ENCODE results near the gene CR1. TPM values are rescaled to one million over a fixed set of nuclear protein-coding genes. Genes with fewer than 3 reads are reported as not detected.
"Not testable (repeated sequence)": the region's sequence is repeated elsewhere in the genome, so short reads cannot be mapped to it uniquely, and the experiment has no call there.

Gene CR1
- total and polyA plus RNA-seq, 4 experiments from 2014 or later = 4.1 to 11.5 (median 9.7) TPM

DNA sequence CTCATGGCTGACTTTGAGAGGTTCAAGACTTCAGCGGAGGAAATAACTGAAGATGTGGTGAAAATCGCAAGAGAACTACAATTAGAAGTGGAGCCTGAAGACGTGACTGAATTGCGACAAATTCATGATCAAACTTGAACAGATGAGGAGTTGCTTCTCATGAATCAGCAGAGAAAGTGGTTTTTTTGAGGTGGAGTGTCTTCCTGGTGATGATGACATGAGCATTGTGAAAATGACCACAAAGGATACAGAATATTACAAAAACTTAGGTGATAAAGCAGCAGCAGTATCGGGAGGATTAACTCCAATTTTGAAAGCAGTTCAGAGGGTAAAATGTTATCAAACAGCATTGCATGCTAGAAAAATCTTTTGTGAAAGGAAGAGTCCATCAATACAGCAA lies 58.9 kb downstream of the CR1 start:
- H3K36me3 ChIP-seq (ENCODE audit: insufficient read depth, low read length); intact Hi-C loops (cut with micrococcal nuclease); H3K4me3 ChIP-seq (ENCODE audit: low read length in 2 of 2); H3K4me3 Mint-ChIP-seq; H3K27ac Mint-ChIP-seq; H3K27ac ChIP-seq (ENCODE audit: low read depth, low read length); H3K36me3 Mint-ChIP-seq; H3K27me3 ChIP-seq (ENCODE audit: insufficient read depth, low read length); H3K4me1 ChIP-seq (ENCODE audit: insufficient read depth, low read length); H3K9me3 Mint-ChIP-seq; POLR2A ChIA-PET (ENCODE audit: partially characterized antibody); CTCF ChIA-PET (ENCODE audit: partially characterized antibody); H3K9me3 ChIP-seq (ENCODE audit: control insufficient read depth in 1 of 2, low read length in 2 of 2); H3K4me1 Mint-ChIP-seq; H3K27me3 Mint-ChIP-seq; DNase-seq: not testable (repeated sequence)

DNA sequence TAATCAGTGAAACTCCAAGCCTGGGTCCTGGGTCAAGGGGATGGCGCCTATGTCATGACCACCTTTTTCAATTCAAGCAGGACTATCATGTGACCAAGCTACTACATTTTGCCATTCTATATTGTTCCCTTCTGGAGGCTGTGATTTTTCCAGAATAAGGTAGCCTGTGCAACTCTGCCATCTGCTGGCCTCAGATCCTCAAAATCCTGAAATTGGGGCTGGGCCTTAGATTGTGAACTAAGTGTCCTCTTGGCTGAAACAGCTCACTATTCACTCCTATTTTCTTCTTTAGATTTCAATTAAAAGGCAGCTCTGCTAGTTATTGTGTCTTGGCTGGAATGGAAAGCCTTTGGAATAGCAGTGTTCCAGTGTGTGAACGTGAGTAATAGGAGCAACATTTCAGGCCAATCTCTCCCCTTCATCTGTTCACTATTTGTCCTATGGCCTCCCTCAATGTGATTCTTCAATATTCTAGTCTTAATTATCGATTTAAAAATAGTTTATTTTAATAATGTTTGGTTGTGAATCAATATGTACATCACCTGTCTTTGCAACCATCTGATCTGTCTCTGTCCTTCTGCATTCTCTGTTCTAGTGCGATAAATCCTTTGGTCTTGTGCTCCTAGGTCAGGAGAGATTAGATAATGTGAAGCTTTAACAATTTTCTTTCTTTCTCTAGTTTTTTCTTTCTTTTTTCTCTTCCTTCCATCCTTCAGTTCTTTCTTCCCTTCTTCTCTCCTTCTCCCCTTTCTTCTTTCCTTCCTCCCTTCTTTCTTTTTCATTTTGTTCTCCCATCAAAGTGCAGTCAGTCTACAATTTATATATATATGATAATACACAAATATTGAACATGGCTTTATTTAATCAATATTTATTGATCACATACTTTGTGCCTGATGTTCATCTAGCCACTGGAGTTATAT lies 69.8 kb downstream of the CR1 start:
- no peaks in the 10 kb centered on the region for H3K4me1 ChIP-seq (ENCODE audit: insufficient read depth, low read length)
- Mint-ChIP-seq H3K27me3 (peaks cover 2 to 5% of the 10 kb centered on the region in 2 donors), H3K4me1 (no peaks in the 10 kb centered on the region), H3K27ac (no peak overlapping the region), H3K36me3 (no peaks in the 10 kb centered on the region), H3K4me3 (no peak overlapping the region), H3K9me3 (no peaks in the 10 kb centered on the region)
- no peaks in the 10 kb centered on the region for H3K27me3 ChIP-seq (ENCODE audit: insufficient read depth, low read length)
- H3K4me3 ChIP-seq (ENCODE audit: low read length in 2 of 2) = no peak overlapping the region
- ChIA-PET CTCF (ENCODE audit: partially characterized antibody) (no interaction called here), POLR2A (ENCODE audit: partially characterized antibody) (no interaction called here)
- H3K27ac ChIP-seq (ENCODE audit: low read depth, low read length) = no peak overlapping the region
- no peak for DNase-seq
- H3K9me3 ChIP-seq (ENCODE audit: control insufficient read depth in 1 of 2, low read length in 2 of 2) = no peaks in the 10 kb centered on the region
- no peaks in the 10 kb centered on the region for H3K36me3 ChIP-seq (ENCODE audit: insufficient read depth, low read length)
- intact Hi-C loops (cut with micrococcal nuclease) = no loop called here

DNA sequence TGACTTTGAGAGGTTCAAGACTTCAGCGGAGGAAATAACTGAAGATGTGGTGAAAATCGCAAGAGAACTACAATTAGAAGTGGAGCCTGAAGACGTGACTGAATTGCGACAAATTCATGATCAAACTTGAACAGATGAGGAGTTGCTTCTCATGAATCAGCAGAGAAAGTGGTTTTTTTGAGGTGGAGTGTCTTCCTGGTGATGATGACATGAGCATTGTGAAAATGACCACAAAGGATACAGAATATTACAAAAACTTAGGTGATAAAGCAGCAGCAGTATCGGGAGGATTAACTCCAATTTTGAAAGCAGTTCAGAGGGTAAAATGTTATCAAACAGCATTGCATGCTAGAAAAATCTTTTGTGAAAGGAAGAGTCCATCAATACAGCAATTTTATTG lies 76.0 kb downstream of the CR1 start:
- H3K36me3 ChIP-seq (ENCODE audit: insufficient read depth, low read length); H3K36me3 Mint-ChIP-seq; H3K4me1 ChIP-seq (ENCODE audit: insufficient read depth, low read length); H3K27ac ChIP-seq (ENCODE audit: low read depth, low read length); H3K9me3 ChIP-seq (ENCODE audit: control insufficient read depth in 1 of 2, low read length in 2 of 2); H3K4me3 ChIP-seq (ENCODE audit: low read length in 2 of 2); H3K27me3 Mint-ChIP-seq; H3K4me3 Mint-ChIP-seq; H3K27me3 ChIP-seq (ENCODE audit: insufficient read depth, low read length); H3K9me3 Mint-ChIP-seq; H3K4me1 Mint-ChIP-seq; H3K27ac Mint-ChIP-seq; intact Hi-C loops (cut with micrococcal nuclease); CTCF ChIA-PET (ENCODE audit: partially characterized antibody); POLR2A ChIA-PET (ENCODE audit: partially characterized antibody); DNase-seq: not testable (repeated sequence)

DNA sequence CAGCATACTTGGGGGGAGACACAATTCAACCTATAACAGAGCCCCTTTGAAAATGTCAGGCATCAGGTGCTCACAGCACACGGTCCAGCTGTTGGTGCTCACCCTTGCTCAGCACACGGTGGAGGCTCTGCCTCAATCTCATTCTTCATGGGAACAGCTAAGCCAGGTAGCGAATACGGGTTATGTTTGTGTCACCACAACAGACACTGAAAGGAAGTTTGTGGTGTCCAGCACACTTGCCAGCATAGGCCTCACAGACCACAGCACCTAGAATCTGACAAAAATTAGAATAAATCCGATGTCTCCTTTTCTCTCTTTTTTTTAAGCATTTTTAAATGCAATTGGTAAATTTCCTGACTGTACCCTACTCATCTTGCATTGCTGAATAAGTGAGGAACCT lies 77.1 kb downstream of the CR1 start:
- H3K27me3 Mint-ChIP-seq; H3K4me1 ChIP-seq (ENCODE audit: insufficient read depth, low read length); H3K27ac ChIP-seq (ENCODE audit: low read depth, low read length); POLR2A ChIA-PET (ENCODE audit: partially characterized antibody); H3K27me3 ChIP-seq (ENCODE audit: insufficient read depth, low read length); H3K9me3 ChIP-seq (ENCODE audit: control insufficient read depth in 1 of 2, low read length in 2 of 2); H3K27ac Mint-ChIP-seq; H3K36me3 ChIP-seq (ENCODE audit: insufficient read depth, low read length); intact Hi-C loops (cut with micrococcal nuclease); DNase-seq; CTCF ChIA-PET (ENCODE audit: partially characterized antibody); H3K9me3 Mint-ChIP-seq; H3K4me1 Mint-ChIP-seq; H3K36me3 Mint-ChIP-seq; H3K4me3 Mint-ChIP-seq; H3K4me3 ChIP-seq (ENCODE audit: low read length in 2 of 2): not testable (repeated sequence)

DNA sequence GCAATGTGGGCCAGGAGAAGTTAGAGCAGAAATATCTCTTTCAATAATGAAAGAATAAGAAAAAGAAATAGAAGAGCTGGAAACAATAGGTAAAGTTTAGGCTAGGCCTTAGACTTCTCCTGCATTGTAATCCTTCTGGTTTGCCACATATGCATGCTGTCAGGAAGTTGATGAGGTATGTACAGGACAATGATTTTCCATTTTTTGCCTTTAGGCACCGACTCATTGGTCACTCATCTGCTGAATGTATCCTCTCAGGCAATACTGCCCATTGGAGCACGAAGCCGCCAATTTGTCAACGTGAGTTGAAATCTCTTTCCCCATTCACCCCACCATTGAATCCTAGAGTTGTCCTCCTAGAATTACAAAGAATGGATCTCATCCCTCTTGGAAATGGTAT lies 79.4 kb downstream of the CR1 start:
- not testable (repeated sequence) for H3K9me3 ChIP-seq (ENCODE audit: control insufficient read depth in 1 of 2, low read length in 2 of 2); H3K36me3 Mint-ChIP-seq

DNA sequence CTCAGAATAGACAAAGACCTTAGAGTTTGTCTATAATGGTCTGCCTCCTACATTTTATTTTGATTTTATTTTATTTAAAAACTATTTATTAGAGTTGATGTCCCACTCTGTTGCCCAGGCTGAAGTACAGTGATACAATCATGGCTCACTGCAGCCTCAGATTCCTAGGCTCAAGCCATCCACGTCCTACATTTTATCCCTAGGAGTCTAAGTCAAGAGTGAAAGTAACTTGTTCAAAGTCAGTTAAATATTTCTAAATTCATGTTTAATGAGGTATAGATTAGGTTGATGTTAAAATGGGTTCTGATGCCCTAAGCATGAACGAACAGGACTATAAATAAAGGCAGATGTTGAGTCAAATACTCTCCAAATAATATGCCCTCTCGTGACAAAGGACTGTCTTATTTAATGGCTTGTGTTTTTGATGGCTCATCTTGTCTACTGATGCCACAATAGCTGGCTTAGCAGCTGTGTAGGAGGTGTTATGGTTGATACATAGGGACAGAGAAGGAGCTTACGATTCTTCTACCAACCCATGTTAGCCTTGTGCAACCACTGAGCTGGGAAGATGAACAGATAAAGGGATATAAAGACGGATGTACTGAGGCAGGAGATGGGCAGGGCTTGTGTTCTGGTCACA lies 83.0 kb downstream of the CR1 start:
- Mint-ChIP-seq H3K27me3 (peaks cover 3 to 7% of the 10 kb centered on the region in 2 donors), H3K36me3 (no peaks in the 10 kb centered on the region), H3K27ac (no peak overlapping the region), H3K9me3 (no peaks in the 10 kb centered on the region), H3K4me3 (no peak overlapping the region), H3K4me1 (peaks cover 0 to 8% (median 6%) of the 10 kb centered on the region in 4 donors)
- Histone ChIP-seq H3K4me1 (ENCODE audit: insufficient read depth, low read length) (no peaks in the 10 kb centered on the region), H3K27me3 (ENCODE audit: insufficient read depth, low read length) (no peaks in the 10 kb centered on the region), H3K27ac (ENCODE audit: low read depth, low read length) (no peak overlapping the region), H3K9me3 (ENCODE audit: control insufficient read depth in 1 of 2, low read length in 2 of 2) (no peaks in the 10 kb centered on the region), H3K4me3 (ENCODE audit: low read length in 2 of 2) (no peak overlapping the region), H3K36me3 (ENCODE audit: insufficient read depth, low read length) (no peaks in the 10 kb centered on the region)
- intact Hi-C loops (cut with micrococcal nuclease) = no loop called here
- ChIA-PET POLR2A (ENCODE audit: partially characterized antibody) (no interaction called here), CTCF (ENCODE audit: partially characterized antibody) (interaction anchor here (0.7 to 2.1 kb wide), 4 partner anchors 119 to 385 kb away, joined by 3 to 15 read pairs (median 6); no protein-coding TSS in a partner anchor)
- DNase-seq = no peak

More for the DNA sequence above, 79.4 kb downstream of the CR1 start:
- H3K27ac Mint-ChIP-seq; H3K36me3 ChIP-seq (ENCODE audit: insufficient read depth, low read length); H3K27ac ChIP-seq (ENCODE audit: low read depth, low read length); DNase-seq; POLR2A ChIA-PET (ENCODE audit: partially characterized antibody); H3K9me3 Mint-ChIP-seq; H3K4me1 ChIP-seq (ENCODE audit: insufficient read depth, low read length); H3K27me3 Mint-ChIP-seq; intact Hi-C loops (cut with micrococcal nuclease); H3K27me3 ChIP-seq (ENCODE audit: insufficient read depth, low read length); H3K4me3 Mint-ChIP-seq; H3K4me3 ChIP-seq (ENCODE audit: low read length in 2 of 2); CTCF ChIA-PET (ENCODE audit: partially characterized antibody): not testable (repeated sequence)
- H3K4me1 Mint-ChIP-seq = peaks cover 0 to 16% (median 9%) of the 10 kb centered on the region in 4 donors

DNA sequence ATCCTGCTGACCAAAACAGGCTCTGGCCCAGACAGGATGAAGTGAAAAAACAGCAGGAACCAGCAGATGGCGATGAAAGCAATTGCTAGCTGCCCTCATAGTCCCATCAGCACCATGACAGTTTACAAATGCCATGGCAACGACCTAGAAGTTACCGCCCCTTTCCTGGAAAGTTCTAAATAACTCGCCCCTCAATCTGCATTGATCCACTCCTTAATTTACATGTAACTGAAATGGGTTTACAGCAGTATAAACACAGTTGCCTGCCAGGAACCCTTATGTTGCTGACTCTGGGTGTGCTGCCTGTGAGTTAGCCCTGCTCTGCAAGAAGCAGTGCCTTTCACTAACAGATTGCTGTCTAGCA lies 83.5 kb downstream of the CR1 start:
- Mint-ChIP-seq H3K4me1 (peaks cover 0 to 8% (median 6%) of the 10 kb centered on the region in 4 donors), H3K36me3 (no peaks in the 10 kb centered on the region), H3K4me3 (no peak overlapping the region), H3K9me3 (no peaks in the 10 kb centered on the region), H3K27me3 (peaks cover 3 to 7% of the 10 kb centered on the region in 2 donors), H3K27ac (no peak overlapping the region)
- intact Hi-C loops (cut with micrococcal nuclease) = no loop called here
- peak; percentile 11 to 35 (median 26) for DNase-seq
- Histone ChIP-seq H3K4me3 (ENCODE audit: low read length in 2 of 2) (no peak overlapping the region), H3K36me3 (ENCODE audit: insufficient read depth, low read length) (no peaks in the 10 kb centered on the region), H3K27me3 (ENCODE audit: insufficient read depth, low read length) (no peaks in the 10 kb centered on the region), H3K4me1 (ENCODE audit: insufficient read depth, low read length) (no peaks in the 10 kb centered on the region), H3K27ac (ENCODE audit: low read depth, low read length) (no peak overlapping the region), H3K9me3 (ENCODE audit: control insufficient read depth in 1 of 2, low read length in 2 of 2) (no peaks in the 10 kb centered on the region)
- ChIA-PET POLR2A (ENCODE audit: partially characterized antibody) (no interaction called here), CTCF (ENCODE audit: partially characterized antibody) (interaction anchor here (0.7 to 2.1 kb wide), 3 partner anchors 119 to 384 kb away, joined by 3 to 15 read pairs (median 7); no protein-coding TSS in a partner anchor)

All from CD4-positive, alpha-beta memory T cell (primary cell).